ENCODE results near the gene MIOX.

- TF ChIP-seq, protein P1, sequence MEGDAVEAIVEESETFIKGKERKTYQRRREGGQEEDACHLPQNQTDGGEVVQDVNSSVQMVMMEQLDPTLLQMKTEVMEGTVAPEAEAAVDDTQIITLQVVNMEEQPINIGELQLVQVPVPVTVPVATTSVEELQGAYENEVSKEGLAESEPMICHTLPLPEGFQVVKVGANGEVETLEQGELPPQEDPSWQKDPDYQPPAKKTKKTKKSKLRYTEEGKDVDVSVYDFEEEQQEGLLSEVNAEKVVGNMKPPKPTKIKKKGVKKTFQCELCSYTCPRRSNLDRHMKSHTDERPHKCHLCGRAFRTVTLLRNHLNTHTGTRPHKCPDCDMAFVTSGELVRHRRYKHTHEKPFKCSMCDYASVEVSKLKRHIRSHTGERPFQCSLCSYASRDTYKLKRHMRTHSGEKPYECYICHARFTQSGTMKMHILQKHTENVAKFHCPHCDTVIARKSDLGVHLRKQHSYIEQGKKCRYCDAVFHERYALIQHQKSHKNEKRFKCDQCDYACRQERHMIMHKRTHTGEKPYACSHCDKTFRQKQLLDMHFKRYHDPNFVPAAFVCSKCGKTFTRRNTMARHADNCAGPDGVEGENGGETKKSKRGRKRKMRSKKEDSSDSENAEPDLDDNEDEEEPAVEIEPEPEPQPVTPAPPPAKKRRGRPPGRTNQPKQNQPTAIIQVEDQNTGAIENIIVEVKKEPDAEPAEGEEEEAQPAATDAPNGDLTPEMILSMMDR (IDR thresholded peaks at IDR 0.05 in 2 of 3, conservative IDR thresholded peaks at IDR 0.05 in 1 of 3; ENCODE audit: insufficient read depth in 2 of 3, low read depth in 1 of 3, low read length in 3 of 3), result no peak
- TF ChIP-seq POLR2A (conservative IDR thresholded peaks at IDR 0.05), result no peak
Observed at GRCh38 chr22:50441428-50441993, 45.1 kb upstream of the MIOX start.
